Activated CD4-positive, alpha-beta T cell treated with anti-CD3 and anti-CD28 coated beads for 36 hours (primary cell): ENCODE data around the gene OSBP2. TPM values are rescaled to one million over a fixed set of nuclear protein-coding genes. Genes with fewer than 3 reads are reported as not detected.
"Not testable (repeated sequence)": the region's sequence is repeated elsewhere in the genome, so short reads cannot be mapped to it uniquely, and the experiment has no call there.

Experiments used
- ATAC-seq: fragments of 200-7000 bp; cut with Tn5 transposase; one replicate; pipeline ENCODE4 v1.10.0; 2021; ENCODE audit warnings: mild to moderate bottlenecking, moderate library complexity
- CTCF ChIA-PET: fragments of 350-600 bp; sonication (Branson Sonifier 250); formaldehyde crosslinking; loops from one replicate; lab custom pipeline; 2021; ENCODE audit warnings: antibody characterized with exemption; lab: Charles Lee
- POLR2A ChIA-PET: fragments of 350-600 bp; sonication (Branson Sonifier 250); formaldehyde crosslinking; loops from one replicate; lab custom pipeline; 2021; ENCODE audit warnings: antibody characterized with exemption, inconsistent platforms; lab: Charles Lee
- DNase-seq: peaks from one replicate; pipeline ENCODE4 v3.0.0-alpha.2; 2020
- H3K27ac Mint-ChIP-seq: one replicate; pipeline ENCODE4 v1.8.0; 2021; ENCODE audit warnings: mixed read lengths
- H3K27me3 Mint-ChIP-seq: one replicate; pipeline ENCODE4 v1.8.0; 2021; ENCODE audit warnings: mixed read lengths
- H3K36me3 Mint-ChIP-seq: one replicate; pipeline ENCODE4 v1.8.0; 2021; ENCODE audit warnings: low read depth, mixed read lengths
- H3K4me1 Mint-ChIP-seq: one replicate; pipeline ENCODE4 v1.8.0; 2021; ENCODE audit warnings: mixed read lengths
- H3K4me3 Mint-ChIP-seq: one replicate; pipeline ENCODE4 v1.8.0; 2021; ENCODE audit warnings: mild to moderate bottlenecking, moderate library complexity, mixed read lengths
- H3K9me3 Mint-ChIP-seq: one replicate; pipeline ENCODE4 v1.8.0; 2021; ENCODE audit warnings: low read depth, mixed read lengths
- intact Hi-C, 2 experiments: fragments of 100-400 bp; cut with DNase I in 1 of 2; cut with micrococcal nuclease in 1 of 2; formaldehyde crosslinking; loops; one replicate each; pipeline versions ENCODE4 v1.14.2 to v1.15.1; 2022 to 2024; cut with DNase I, micrococcal nuclease
- total RNA-seq, 2 experiments: library from RNA; stranded (reverse); gene quantifications; one replicate each; pipeline ENCODE4 v1.2.3, GENCODE V29; 2021

Gene OSBP2
- total RNA-seq, 2 experiments from 2014 or later: 1.2 to 1.4 TPM

DNA sequence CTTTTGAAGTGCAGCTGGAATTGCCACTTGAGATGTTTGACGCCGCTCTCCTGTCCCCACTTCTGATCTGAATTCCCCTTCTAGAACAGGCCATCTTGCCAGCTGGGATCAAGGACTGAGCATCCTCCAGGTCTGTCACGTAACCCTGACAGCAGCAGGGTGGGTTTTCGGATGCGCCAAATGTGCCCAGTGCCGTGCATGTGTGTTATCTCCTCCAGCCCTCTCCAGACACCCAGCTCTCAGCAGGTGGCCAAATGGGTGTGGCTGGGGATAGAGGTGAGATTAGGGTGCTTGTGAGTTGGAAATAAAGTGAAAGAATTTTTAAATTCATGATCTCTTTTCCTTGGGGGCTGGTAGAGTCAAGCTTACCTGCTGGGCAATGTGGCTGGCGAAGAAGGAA is 3.3 kb downstream of the OSBP2 start:
- DNase-seq: no peak
- CTCF ChIA-PET: interaction anchor here (1.0 kb wide), 1 partner anchor 57 kb away, joined by 3 read pairs; no protein-coding TSS in a partner anchor
- no peaks in the 10 kb centered on the region for H3K9me3 Mint-ChIP-seq
- H3K27me3 Mint-ChIP-seq: peaks cover 13% of the 10 kb centered on the region
- no peaks in the 10 kb centered on the region for H3K36me3 Mint-ChIP-seq
- peaks cover 5% of the 10 kb centered on the region for H3K4me1 Mint-ChIP-seq
- intact Hi-C loops: no loop called here
- ATAC-seq: no peak
- no peak overlapping the region for H3K4me3 Mint-ChIP-seq
- H3K27ac Mint-ChIP-seq: no peak overlapping the region
- POLR2A ChIA-PET: no interaction called here

DNA sequence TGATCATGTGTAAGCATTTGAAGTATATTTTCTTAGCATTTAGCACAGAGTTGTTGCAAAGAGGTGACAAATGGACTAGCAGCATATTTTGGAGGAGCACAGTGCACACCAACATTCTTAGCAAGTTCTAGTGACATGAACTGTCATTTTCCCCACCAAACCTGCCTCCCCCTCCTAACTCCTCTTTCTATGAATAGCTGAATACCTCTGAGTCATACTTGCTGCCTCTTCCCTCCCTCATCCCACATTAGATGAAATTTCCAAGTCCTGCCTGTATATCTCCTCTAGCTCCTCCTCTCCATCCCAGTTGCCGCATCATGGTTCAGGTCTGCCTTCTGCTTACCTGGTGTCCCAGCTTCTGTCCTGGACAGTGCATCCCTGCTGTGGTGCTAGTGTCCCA is 7.2 kb downstream of the OSBP2 start:
- H3K4me1 Mint-ChIP-seq: peaks cover 15% of the 10 kb centered on the region
- no peak for DNase-seq
- no peaks in the 10 kb centered on the region for H3K9me3 Mint-ChIP-seq
- intact Hi-C loops: no loop called here
- H3K27me3 Mint-ChIP-seq: no peaks in the 10 kb centered on the region
- H3K36me3 Mint-ChIP-seq: no peaks in the 10 kb centered on the region
- ATAC-seq: no peak
- H3K4me3 Mint-ChIP-seq: no peak overlapping the region
- POLR2A ChIA-PET: interaction anchor here (0.8 kb wide), 1 partner anchor 50 kb away, joined by 3 read pairs; no protein-coding TSS in a partner anchor
- H3K27ac Mint-ChIP-seq: no peak overlapping the region
- CTCF ChIA-PET: interaction anchor here (1.0 kb wide), 1 partner anchor 68 kb away, joined by 3 read pairs; no protein-coding TSS in a partner anchor

DNA sequence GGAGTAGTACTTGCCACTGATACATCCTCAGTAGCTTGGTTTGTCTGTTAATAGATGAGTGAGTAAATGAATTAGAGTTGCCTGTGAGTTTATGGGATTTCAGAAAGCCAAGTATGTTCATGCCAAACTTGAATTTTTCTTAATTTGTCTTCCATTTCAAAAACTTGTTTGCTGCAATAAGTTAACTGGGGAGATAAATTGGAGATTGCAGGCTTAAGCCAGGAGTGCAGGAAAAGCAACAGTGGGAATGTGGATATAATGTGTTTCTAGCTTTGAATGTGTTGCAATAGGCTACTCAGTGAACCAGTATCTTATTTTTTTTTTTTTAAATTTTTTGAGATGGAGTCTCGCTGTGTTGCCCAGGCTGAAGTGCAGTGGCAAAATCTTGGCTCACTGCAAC is 8.2 kb downstream of the OSBP2 start:
- H3K27ac Mint-ChIP-seq: no peak overlapping the region
- H3K36me3 Mint-ChIP-seq: no peaks in the 10 kb centered on the region
- H3K9me3 Mint-ChIP-seq: no peaks in the 10 kb centered on the region
- DNase-seq (no peak), ATAC-seq (no peak)
- ChIA-PET CTCF (interaction anchor here (0.6 to 0.7 kb wide), 2 partner anchors 60 to 279 kb away, joined by 3 read pairs; no protein-coding TSS in a partner anchor), POLR2A (interaction anchor here (0.6 kb wide), 1 partner anchor 322 kb away, joined by 3 read pairs; no protein-coding TSS in a partner anchor)
- intact Hi-C loops: no loop called here
- H3K4me1 Mint-ChIP-seq: peaks cover 15% of the 10 kb centered on the region
- H3K4me3 Mint-ChIP-seq: no peak overlapping the region
- H3K27me3 Mint-ChIP-seq: no peaks in the 10 kb centered on the region

DNA sequence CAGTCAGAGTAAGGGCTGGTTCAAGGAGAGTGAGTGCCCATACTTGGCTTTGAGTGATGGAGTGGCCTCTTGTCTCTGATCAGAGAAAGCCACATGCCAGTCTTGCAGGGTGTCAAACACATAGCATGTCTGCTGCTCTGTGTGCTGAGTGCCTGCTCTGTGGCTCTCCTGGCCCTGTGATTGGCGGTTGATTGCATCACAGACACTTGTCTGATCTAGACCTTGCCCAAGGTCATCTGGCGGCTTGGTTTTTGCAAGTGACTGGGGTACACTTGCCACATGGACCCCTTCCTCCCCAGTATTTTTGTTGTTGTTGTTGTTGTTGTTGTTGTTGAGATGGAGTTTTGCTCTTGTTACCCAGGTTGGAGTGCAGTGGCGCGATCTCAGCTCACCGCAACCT is 10.3 kb downstream of the OSBP2 start:
- DNase-seq: no peak
- no peak overlapping the region for H3K27ac Mint-ChIP-seq
- ChIA-PET CTCF (interaction anchor here (1.3 kb wide), 1 partner anchor 55 kb away, joined by 3 read pairs; no protein-coding TSS in a partner anchor), POLR2A (interaction anchor here (0.6 kb wide), 1 partner anchor 417 kb away, joined by 4 read pairs; no protein-coding TSS in a partner anchor)
- H3K9me3 Mint-ChIP-seq: no peaks in the 10 kb centered on the region
- no peak overlapping the region for H3K4me3 Mint-ChIP-seq
- H3K27me3 Mint-ChIP-seq: no peaks in the 10 kb centered on the region
- intact Hi-C loops: no loop called here
- H3K4me1 Mint-ChIP-seq: peaks cover 15% of the 10 kb centered on the region
- no peak for ATAC-seq
- H3K36me3 Mint-ChIP-seq: no peaks in the 10 kb centered on the region

DNA sequence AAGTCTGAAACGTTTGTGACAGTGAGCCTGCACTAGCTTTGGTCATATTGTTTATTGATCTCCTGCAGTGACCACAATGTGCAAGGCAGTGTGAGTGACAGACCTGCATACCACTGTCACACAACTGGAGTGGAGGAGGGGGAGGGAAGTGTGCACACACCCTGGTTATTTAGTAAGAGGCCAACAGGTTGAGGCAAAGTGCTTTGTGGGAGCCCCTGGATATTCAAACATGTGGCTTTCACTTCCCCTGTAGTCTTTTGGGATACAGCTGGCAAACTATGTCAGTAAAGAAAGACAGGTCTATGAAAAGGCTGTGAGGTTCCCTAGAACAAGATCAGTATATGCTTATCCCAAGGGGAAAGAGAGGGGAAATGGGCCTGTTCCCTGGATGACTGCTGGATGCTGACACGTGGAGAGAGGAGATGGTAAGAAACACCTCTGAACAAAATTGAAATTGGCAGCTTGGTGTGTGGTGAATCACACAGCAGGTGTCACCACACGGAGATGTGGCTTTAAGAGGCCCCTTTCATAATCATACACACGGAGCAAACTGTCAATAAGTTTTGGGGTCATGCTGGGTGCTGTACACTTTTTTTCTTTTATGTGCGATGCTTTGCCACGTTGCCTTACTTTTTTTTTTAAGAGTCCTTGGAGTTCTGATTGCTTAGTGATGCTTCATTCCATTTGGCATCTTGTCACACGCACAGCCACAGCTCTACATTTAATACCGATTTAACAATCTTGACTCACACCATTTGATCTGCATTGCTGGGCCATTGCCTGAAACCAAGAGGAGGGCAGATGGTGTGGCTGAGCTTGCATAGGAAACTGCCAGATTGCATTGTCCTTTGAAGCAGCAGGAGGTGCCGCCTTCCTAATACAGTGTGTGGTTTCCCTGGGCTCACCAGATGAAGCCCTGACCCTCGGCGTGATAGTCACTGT is 11.3 kb downstream of the OSBP2 start:
- POLR2A ChIA-PET: interaction anchor here (0.7 kb wide), 2 partner anchors 11 to 110 kb away, joined by 7 to 8 read pairs; no protein-coding TSS in a partner anchor
- ATAC-seq (peak; percentile 91), DNase-seq (peak; percentile 55)
- CTCF ChIA-PET: interaction anchor here (1.3 kb wide), 2 partner anchors 10 to 56 kb away, joined by 3 to 4 read pairs; no protein-coding TSS in a partner anchor
- H3K27me3 Mint-ChIP-seq: no peaks in the 10 kb centered on the region
- no peaks in the 10 kb centered on the region for H3K36me3 Mint-ChIP-seq
- H3K9me3 Mint-ChIP-seq: no peaks in the 10 kb centered on the region
- no peak overlapping the region for H3K4me3 Mint-ChIP-seq
- peaks cover 19% of the 10 kb centered on the region for H3K4me1 Mint-ChIP-seq
- intact Hi-C loops: loop anchor here (1.0 to 2.0 kb wide), 2 partner anchors 34 to 37 kb away; no protein-coding TSS in a partner anchor
- H3K27ac Mint-ChIP-seq: peak overlapping the region; percentile 16

DNA sequence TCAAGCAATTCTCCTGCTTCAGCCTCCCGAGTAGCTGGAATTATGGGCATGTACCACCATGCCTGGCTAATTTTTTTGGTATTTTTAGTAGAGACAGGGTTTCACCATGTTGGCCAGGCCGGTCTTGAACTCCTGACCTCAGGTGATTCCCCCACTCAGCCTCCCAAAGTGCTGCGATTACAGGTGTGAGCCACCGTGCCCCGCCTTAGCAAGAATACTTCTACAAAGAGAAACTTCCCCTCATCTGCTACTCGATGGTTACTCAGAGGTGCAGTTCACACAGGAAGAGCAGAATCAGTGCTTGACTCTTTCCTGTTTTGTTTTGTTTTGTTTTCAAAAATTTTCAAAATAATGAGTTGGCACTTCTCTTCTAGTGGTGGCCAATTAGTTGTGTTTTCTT is 15.3 kb downstream of the OSBP2 start:
- POLR2A ChIA-PET, H3K4me3 Mint-ChIP-seq, intact Hi-C loops, H3K27me3 Mint-ChIP-seq, H3K9me3 Mint-ChIP-seq, CTCF ChIA-PET, H3K27ac Mint-ChIP-seq, H3K36me3 Mint-ChIP-seq, ATAC-seq: not testable (repeated sequence)
- H3K4me1 Mint-ChIP-seq: peaks cover 19% of the 10 kb centered on the region
- peak; percentile 30 for DNase-seq

DNA sequence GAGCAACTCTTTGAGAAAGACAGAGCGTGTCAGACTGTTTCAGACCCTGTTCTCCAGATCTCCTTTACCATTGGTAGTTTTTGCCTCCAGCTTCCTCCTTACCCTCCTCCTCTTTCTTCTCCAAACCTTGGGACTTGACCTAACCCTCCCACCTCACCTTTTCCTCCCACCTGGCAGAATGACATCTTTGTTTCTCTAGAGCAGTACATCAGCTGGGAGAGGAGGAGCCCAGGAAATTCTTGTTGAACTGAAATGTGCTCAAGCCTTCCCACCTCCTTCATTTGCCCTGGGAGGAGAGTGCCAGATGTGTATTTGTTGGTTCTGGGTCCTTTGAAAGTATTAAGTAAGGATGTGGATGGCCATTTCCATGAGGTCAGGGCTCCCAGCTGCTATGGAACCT is 17.4 kb downstream of the OSBP2 start:
- Mint-ChIP-seq H3K36me3 (peaks cover 2% of the 10 kb centered on the region), H3K27me3 (no peaks in the 10 kb centered on the region), H3K4me3 (no peak overlapping the region), H3K9me3 (no peaks in the 10 kb centered on the region), H3K4me1 (peaks cover 5% of the 10 kb centered on the region), H3K27ac (no peak overlapping the region)
- ChIA-PET POLR2A (no interaction called here), CTCF (interaction anchor here (0.7 to 1.3 kb wide), 2 partner anchors 77 to 1558 kb away, joined by 3 to 4 read pairs; partner anchors contain the start of gene SLC35E4)
- DNase-seq (no peak), ATAC-seq (no peak)
- intact Hi-C loops: no loop called here

DNA sequence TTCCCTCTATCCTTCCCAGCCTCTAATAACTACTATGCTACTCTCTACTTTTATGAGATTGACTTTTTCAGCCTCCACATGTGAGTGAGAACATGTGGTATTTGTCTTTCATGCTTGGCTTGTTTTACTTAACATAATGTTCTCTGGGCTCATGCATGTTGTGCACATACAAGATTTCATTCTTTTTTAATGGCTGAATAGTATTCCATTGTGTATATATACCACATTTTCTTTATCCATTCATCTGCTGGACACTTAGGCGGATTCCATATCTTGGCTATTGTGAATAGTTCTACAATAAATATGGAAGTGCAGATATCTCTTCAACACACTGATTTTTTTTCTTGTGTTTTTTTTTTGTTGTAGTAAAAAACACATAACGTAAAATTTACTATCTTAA is 19.4 kb downstream of the OSBP2 start:
- H3K36me3 Mint-ChIP-seq: peaks cover 2% of the 10 kb centered on the region
- no peak for DNase-seq
- no peak overlapping the region for H3K4me3 Mint-ChIP-seq
- H3K27me3 Mint-ChIP-seq: no peaks in the 10 kb centered on the region
- intact Hi-C loops: no loop called here
- H3K4me1 Mint-ChIP-seq: peaks cover 8% of the 10 kb centered on the region
- H3K27ac Mint-ChIP-seq: no peak overlapping the region
- CTCF ChIA-PET: no interaction called here
- no peak for ATAC-seq
- no peaks in the 10 kb centered on the region for H3K9me3 Mint-ChIP-seq
- POLR2A ChIA-PET: no interaction called here

DNA sequence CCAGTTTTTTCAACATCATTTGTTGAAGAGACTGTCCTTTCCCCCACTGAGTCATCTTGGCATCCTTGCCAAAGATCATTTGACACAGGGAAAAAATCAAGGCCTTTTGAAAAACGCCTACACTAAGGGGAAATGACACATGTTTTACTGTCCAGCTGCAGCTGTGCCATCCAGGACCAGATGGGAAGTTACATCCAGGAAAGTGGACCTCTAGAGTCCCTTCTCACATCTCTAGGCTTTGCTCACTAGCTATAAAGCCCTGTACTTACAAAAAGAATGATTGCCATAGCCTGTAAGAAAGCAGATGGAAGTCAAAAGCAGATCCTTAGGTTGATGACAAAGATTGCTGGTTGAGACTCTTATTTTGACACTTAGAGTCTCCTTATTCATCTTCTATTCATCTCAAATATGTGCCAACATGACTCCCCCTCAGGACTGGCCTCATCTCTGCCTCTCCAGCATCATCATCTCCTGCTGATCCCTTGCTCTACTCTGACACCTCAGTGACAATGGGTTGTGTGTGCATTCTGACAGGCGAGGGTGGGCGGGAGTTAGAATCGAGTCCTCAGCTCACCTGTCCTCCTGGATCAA is 22.8 kb downstream of the OSBP2 start:
- Mint-ChIP-seq H3K4me3 (no peak overlapping the region), H3K36me3 (peaks cover 2% of the 10 kb centered on the region), H3K4me1 (peaks cover 5% of the 10 kb centered on the region), H3K27ac (no peak overlapping the region), H3K9me3 (no peaks in the 10 kb centered on the region), H3K27me3 (no peaks in the 10 kb centered on the region)
- ATAC-seq (peak; percentile 91), DNase-seq (peak; percentile 50)
- ChIA-PET CTCF (no interaction called here), POLR2A (interaction anchor here (1.0 kb wide), 1 partner anchor 38 kb away, joined by 3 read pairs; no protein-coding TSS in a partner anchor)
- intact Hi-C loops: no loop called here

DNA sequence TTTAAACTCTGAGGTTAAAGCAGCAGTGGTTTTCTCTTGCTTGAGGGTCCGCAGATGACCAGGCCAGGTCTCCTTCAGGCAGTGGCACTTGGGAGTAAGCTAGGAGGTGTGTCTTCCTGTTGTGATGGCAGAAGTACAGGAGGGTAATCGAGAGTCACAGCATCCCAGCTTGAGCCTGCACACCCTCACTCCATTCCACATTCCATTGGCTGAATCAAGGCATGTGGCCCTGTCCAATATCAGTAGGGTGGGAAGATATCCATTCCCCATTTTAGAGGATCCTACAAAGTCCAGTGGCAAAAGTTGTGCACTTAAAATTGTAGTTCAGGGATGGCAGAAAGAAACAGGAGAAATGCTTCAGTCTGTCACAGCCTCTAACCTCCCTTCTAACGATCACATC is 23.3 kb downstream of the OSBP2 start:
- Mint-ChIP-seq H3K36me3 (peaks cover 2% of the 10 kb centered on the region), H3K27me3 (no peaks in the 10 kb centered on the region), H3K9me3 (no peaks in the 10 kb centered on the region), H3K4me1 (peaks cover 5% of the 10 kb centered on the region), H3K4me3 (no peak overlapping the region), H3K27ac (no peak overlapping the region)
- ATAC-seq: no peak
- no peak for DNase-seq
- POLR2A ChIA-PET: interaction anchor here (1.0 kb wide), 1 partner anchor 37 kb away, joined by 3 read pairs; no protein-coding TSS in a partner anchor
- CTCF ChIA-PET: no interaction called here
- intact Hi-C loops: no loop called here

DNA sequence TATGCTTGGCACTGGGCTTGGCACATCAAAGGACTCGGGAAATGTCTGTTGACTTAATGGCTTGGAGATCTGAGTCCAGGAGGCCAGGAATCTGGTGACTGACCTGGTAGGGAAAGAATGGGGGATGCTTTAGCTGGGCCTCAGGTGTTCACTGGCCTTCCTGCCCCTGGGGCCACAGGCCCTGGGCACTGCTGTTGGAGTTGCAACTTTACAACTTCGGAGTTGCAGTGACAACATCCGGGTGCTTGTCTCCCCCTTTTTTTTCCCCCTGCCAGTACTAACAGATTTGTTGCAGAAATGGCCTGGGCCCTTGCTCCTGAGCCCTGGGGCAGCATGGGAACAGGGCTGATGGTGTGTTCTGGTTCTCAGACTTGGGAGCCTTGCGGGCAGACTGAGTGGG is 23.8 kb downstream of the OSBP2 start:
- H3K4me1 Mint-ChIP-seq: peaks cover 5% of the 10 kb centered on the region
- H3K27ac Mint-ChIP-seq: no peak overlapping the region
- peaks cover 2% of the 10 kb centered on the region for H3K36me3 Mint-ChIP-seq
- ChIA-PET POLR2A (no interaction called here), CTCF (no interaction called here)
- intact Hi-C loops: no loop called here
- no peaks in the 10 kb centered on the region for H3K9me3 Mint-ChIP-seq
- ATAC-seq (no peak), DNase-seq (no peak)
- H3K27me3 Mint-ChIP-seq: no peaks in the 10 kb centered on the region
- no peak overlapping the region for H3K4me3 Mint-ChIP-seq
